GM15510 (cell line): Measurements from ENCODE around the gene TIAM2.

ENCODE experiments used
- POLR2A ChIP-seq: IDR thresholded peaks from 3 replicates; pipeline ENCODE4 v1.6.1; 2011; ENCODE audit warnings: borderline replicate concordance; ENCODE audit not compliant: insufficient read length; ENCODE audit errors: extremely low read depth

TIAM2 gene

GRCh38 chr6:154995254-154996015, at the start of gene TIAM2:
TIAM2 (plus strand) TSS chr6:154995315; CDS start chr6:155129224, 133,909 bp downstream.
- TF ChIP-seq POLR2A: no peak

- TF ChIP-seq POLR2A: no peak
Measured at GRCh38 chr6:154950979-154951344, 44.2 kb upstream of the TIAM2 start.

DNA sequence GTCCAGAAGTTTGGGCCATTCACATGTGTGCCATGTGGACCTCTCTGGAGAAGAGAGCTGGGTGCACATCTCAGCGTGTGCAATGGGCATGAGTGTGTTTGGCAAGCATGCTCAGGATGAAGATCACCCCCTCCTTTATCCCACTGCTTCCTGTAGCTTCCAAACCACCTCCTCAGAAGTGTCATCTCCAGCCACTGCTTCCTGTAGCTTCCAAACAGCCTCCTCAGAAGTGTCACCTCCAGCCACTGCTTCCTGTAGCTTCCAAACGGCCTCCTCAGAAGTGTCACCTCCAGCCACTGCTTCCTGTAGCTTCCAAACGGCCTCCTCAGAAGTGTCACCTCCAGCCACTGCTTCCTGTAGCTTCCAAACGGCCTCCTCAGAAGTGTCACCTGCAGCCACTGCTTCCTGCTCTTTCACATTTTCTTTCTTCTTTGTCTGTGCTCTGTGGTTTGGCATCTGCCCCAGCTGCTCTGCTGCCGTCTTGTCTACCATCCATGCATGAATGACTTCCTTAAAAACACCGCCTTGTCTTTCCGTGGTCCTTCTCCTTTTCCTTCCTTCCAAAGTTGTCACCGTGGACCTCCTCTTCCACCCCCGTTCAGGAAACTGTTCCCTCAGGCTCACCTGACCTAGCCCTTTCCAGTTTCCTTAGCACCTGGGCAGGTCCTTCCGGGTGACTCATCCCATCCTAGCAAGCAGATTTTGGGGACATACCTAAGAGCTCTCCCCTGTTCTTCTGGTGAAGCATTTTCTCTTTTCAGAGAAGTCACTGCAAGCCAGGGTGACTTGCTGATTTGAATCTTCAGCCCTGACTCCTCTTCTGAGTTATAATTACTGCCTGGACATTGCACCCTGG, 43.5 kb upstream of the TIAM2 start:
- no peak for TF ChIP-seq POLR2A

- no peak for TF ChIP-seq POLR2A
Measured at GRCh38 chr6:154953644-154954043, 41.5 kb upstream of the TIAM2 start.

DNA sequence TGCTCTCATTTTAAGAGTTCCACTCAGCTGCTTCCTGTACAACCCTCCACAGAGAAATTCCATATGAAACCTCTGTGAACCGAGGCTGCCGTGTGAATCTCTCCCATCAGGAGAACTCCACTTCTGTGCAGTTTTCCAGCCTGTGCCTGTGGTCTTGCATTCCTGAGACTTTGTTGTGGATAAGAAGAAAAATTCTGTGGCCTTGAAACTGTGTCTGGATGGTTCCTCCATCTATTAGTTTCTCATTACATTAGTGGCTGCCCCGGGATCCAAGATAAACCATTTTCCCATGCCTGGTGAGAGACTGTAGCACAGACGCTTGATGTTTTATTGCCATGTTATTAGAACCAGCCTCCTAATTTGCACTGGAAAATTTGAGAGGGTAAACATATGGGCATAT, 40.8 kb upstream of the TIAM2 start:
- TF ChIP-seq POLR2A: no peak

DNA sequence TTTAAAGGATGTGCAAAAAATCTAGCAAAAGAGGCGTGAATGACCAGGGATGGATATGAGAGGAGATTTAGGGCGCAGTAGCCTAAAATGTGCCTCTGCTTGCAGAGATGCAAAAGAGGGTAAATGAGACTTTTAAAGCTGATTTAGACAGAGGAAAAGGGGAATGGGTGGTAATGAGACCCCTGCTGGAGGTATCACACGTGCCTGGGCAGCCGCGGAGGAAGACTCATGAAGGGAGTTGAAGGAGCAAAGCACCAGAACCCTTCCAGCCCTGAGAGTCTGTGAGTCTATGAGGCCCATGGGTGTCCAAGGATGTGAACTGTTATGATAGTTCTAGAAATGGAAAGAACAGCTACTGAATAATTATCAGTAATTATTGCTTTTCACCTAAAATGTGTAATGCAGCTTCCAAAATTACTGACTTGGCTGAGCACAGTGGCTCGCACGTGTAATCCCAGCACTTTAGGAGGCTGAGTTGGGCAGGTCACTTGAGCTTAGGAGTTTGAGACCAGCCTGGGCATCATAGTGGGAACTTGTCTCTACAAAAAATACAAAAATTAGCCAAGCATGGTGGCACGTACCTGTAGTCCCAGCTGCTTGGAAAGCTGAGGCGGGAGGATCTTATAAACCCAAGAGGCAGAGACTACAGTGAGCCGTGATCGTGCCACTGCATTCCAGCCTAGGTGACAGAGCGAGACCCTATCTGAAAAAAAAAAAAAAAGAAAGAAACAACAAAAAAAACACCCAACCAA, 38.2 kb upstream of the TIAM2 start:
- no peak for TF ChIP-seq POLR2A

DNA sequence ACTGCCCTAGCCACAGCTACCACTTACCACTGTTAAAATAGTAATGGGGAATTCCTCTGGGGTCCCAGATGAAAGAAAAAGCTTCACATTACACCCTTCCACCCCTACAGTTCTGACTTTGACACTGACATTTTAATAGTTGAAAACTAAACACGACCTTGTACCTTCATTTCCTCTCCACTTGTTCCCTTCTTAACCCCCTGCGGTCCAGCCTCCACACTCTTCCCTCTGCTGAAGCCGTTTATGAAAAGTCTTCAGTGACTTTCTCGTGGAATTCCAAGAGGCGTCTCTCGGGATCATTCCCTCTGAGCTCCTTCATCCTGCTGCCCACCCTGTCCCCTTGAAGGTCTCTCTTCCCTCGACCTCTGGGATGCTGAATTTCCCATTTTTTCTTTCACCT, 36.6 kb upstream of the TIAM2 start:
- TF ChIP-seq POLR2A: no peak

- TF ChIP-seq POLR2A: no peak
Measured at GRCh38 chr6:154960299-154960843, 34.7 kb upstream of the TIAM2 start.

- TF ChIP-seq POLR2A: no peak
Measured at GRCh38 chr6:154960854-154961530, 34.1 kb upstream of the TIAM2 start.

- no peak for TF ChIP-seq POLR2A
Measured at GRCh38 chr6:154962753-154963152, 32.4 kb upstream of the TIAM2 start.

GRCh38 chr6:154969796-154970195, 25.3 kb upstream of the TIAM2 start:
- no peak for TF ChIP-seq POLR2A

DNA sequence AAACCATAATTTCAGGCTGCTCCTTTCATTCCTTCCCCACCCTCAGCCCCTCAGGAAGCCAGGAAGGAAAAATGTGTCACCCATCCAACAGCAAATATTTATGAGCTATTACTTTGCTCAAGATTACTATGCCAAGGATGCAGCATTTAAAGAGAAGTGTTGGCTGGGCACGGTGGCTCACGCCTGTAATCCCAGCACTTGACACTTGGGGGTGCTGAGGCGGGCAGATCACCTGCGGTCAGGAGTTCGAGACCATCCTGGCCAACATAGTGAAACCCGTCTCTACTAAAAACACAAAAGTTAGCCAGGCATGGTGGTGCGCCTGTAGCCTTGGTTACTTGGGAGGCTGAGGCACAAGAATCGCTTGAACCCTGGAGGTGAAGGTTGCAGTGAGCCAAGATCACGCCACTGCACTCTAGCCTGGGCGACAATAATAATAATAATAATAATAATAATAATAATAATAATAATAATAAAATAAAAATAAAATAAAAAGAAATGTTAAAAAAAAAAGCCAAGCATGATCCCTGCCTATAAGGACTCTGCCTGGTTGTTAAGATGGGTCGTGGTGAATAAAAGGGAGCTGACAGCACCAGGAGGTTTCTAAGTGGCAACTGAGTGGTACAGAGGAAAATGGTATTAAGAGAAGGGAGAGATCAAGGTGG, 20.5 kb upstream of the TIAM2 start:
- TF ChIP-seq POLR2A: no peak

DNA sequence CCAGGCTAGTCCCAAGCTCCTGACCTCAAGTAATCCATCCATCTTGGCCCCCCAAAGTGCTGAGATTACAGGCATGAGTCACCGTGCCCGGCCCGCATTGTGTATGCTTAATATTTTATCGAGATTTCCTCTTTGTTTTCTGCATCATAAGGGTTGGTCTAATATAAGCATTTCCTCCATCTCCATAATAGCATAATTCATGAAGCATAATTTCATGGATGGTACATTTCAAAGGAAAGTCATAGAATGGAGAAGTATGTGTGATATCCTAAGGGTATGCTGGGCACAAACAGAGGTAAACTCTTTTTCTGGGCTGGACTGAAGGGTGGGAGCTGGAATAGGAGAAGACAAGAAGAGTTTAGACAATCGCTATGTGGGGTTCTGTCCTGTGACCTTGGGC, 17.5 kb upstream of the TIAM2 start:
- no peak for TF ChIP-seq POLR2A

DNA sequence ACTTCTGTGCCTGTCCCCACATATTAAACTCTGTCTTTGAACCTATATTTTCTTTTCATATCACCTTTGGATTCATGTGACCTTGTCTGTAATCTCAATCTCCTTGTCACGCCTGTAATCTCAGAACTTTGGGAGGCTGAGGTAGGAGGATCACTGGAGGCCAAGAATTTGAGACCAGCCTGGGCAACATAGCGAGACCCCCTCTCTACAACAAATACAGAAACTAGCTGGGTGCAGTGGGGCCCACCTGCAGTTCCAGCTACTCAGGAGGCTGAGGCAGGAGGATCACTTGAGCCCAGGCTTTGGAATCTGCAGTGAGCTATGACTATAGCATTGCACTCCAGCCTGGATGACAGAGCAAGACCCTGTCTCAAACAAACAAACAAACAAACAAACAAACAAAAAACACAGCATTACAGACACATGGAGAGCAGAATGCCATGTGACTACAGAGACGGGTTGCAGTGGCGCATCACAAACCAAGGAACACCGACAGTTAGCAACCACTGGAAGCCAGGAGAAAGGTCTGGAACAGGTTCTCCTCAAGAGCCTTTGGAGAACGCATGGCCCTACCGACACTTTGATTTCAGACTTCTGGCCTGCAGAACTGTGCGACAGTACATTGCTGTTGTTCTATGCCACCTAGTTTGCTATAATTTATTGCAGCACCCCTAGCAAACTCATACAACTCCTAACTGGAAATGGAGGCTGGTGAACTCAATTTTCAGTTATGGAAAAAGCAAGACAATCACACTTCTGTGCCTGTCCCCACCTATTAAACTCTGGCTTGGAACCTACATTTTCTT, 14.6 kb upstream of the TIAM2 start:
- TF ChIP-seq POLR2A: no peak
